OCI-LY3 (cell line): ENCODE measurements around the gene TTYH2.

Experiments
- EZH2phosphoT487 ChIP-seq: fragments of 200-600 bp; shearing (Covaris generic); IDR thresholded peaks from 2 replicates; pipeline ENCODE4 v1.6.1; 2018; ENCODE audit warnings: antibody characterized with exemption, mixed run types, low read depth
- TF ChIP-seq, protein P1 (sequence below): fragments of 200-600, 300-600 bp; sonication (generic); IDR thresholded peaks from 2 replicates; pipeline ENCODE4 v1.5.1; 2014; ENCODE audit warnings: antibody characterized with exemption, low read length, low read depth

DNA sequence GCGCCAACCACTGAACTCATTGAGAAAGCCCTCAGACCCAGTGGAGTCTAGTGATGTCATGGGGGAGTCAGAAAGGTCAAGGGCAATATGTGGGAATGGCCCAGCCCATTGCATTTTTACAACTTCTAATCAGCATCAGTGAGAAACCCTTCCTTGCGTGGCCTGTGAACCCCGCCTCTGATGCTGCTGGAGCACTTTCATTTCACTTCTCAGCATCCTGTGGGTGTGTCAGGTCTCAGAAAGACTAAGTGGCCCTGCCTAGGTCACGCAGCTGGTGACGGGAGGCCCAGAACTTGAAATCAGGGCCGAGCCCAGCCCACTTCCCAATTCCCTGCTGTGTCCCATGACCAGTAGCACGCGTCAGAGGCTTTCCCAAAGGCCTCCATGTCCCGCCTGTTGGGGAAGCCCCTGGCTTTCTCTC, 66.7 kb downstream of the TTYH2 start:
- TF ChIP-seq, protein P1, sequence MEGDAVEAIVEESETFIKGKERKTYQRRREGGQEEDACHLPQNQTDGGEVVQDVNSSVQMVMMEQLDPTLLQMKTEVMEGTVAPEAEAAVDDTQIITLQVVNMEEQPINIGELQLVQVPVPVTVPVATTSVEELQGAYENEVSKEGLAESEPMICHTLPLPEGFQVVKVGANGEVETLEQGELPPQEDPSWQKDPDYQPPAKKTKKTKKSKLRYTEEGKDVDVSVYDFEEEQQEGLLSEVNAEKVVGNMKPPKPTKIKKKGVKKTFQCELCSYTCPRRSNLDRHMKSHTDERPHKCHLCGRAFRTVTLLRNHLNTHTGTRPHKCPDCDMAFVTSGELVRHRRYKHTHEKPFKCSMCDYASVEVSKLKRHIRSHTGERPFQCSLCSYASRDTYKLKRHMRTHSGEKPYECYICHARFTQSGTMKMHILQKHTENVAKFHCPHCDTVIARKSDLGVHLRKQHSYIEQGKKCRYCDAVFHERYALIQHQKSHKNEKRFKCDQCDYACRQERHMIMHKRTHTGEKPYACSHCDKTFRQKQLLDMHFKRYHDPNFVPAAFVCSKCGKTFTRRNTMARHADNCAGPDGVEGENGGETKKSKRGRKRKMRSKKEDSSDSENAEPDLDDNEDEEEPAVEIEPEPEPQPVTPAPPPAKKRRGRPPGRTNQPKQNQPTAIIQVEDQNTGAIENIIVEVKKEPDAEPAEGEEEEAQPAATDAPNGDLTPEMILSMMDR, result no peak
- TF ChIP-seq EZH2phosphoT487, result no peak
